ENCODE data around the gene MYH9.

Gene MYH9

DNA sequence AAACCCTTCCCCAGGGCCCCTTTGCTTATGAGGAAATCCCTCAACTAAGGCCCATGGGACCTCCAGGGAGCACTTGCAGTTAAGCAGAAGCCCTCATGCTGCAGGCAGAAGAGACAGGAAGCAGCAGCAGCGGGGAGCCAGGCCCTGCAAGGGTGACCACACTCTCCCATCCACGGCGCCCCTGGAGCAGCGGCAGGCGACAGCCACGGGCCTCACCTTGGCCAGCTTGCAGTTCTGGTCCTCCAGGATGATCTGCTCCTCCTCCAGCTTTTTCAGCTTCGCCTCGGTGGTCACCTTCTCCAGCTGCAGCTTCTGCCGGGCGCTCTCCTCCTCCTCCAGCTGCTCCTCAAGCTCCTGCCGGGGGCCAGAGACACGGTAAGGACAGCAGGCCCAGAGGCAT, 87.9 kb downstream of the MYH9 start:
- TF ChIP-seq, protein P1, sequence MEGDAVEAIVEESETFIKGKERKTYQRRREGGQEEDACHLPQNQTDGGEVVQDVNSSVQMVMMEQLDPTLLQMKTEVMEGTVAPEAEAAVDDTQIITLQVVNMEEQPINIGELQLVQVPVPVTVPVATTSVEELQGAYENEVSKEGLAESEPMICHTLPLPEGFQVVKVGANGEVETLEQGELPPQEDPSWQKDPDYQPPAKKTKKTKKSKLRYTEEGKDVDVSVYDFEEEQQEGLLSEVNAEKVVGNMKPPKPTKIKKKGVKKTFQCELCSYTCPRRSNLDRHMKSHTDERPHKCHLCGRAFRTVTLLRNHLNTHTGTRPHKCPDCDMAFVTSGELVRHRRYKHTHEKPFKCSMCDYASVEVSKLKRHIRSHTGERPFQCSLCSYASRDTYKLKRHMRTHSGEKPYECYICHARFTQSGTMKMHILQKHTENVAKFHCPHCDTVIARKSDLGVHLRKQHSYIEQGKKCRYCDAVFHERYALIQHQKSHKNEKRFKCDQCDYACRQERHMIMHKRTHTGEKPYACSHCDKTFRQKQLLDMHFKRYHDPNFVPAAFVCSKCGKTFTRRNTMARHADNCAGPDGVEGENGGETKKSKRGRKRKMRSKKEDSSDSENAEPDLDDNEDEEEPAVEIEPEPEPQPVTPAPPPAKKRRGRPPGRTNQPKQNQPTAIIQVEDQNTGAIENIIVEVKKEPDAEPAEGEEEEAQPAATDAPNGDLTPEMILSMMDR (IDR thresholded peaks at IDR 0.05; ENCODE audit: extremely low read depth, missing control alignments): no peak
- DNase-seq (ENCODE audit: low spot score): no peak

DNA sequence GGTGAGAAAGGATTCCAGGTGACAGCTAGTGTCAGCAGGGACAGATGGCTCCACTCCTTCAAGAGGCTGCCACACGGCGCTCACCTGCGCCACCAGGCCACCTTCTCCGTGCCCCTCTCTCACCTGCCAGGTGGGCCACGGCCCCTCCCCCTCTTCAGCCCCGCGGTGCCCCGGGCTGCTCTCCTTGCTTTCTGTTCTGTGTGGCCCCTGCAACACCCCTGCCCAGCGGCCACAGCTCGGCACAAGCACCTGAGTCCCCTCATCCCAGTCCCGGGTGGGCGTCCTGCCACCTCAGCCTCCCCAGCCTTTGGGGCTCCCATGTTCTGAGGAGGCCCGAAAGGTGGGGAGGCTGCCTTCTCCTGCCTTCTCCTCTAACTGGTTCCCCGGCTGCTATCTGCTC, 88.5 kb downstream of the MYH9 start:
- TF ChIP-seq, protein P1 (IDR thresholded peaks at IDR 0.05; ENCODE audit: extremely low read depth, missing control alignments): no peak
- no peak for DNase-seq (ENCODE audit: low spot score)

DNA sequence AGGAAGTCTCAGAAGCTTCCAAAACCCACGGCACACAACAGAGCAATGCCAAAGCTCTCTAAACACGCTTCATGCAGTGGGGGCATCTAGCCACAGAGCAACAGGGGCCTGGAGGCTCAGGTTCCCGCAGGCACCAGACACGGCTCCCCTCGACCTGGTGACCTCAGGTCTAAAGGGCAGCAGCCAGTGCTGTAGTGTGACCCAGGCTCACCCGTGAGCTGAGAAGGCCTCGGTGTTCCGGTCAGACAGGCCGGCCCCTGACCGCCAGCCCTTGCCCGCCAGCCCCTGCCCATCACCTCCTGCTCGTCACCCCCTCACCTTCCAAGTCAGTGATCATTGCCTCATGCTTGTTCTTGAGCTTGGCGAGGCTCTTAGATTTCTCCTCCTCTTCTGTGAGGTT, 89.2 kb downstream of the MYH9 start:
- TF ChIP-seq, protein P1 (IDR thresholded peaks at IDR 0.05; ENCODE audit: extremely low read depth, missing control alignments): no peak
- DNase-seq (ENCODE audit: low spot score): no peak

DNA sequence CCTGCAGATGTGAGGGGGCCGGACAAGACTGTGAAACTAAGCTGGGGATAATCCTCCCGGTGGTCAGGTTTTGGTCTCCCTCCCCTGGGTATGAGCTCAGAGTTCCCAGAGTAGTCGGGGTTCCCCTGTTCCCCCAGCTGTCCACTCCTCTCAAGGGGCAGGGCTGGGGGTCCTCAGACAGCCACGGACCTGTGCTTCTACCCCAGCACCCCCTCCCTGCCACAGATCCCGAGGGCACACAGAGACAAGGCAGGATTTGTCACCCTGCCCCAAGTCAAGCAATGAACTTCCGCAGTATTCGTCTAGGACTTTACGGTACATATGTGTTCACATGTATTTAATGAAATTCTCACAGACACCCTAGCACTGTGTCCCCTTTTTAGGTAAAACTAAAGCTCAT, 89.6 kb downstream of the MYH9 start:
- DNase-seq (ENCODE audit: low spot score): no peak
- TF ChIP-seq, protein P1 (IDR thresholded peaks at IDR 0.05; ENCODE audit: extremely low read depth, missing control alignments): no peak

DNA sequence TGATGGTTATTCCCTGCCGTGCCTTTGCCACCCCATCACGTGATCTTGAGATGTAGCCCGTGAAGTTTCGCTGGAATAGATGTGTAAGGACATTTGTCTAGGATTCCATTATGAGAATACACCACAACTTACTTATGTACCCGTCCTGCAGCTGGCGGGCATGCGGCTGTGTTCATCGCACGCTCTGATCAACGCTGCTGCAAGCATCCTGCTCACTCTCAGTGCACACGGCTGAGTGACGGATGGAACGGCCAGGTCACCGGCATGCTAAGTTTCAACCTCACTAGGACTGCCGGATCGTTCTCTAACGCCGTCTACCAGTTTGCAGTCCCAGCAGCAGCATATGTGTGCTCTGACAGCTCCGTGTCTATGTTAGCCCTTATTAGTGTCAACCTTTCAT, 90.2 kb downstream of the MYH9 start:
- TF ChIP-seq, protein P1 (IDR thresholded peaks at IDR 0.05; ENCODE audit: extremely low read depth, missing control alignments): no peak
- DNase-seq (ENCODE audit: low spot score): no peak

DNA sequence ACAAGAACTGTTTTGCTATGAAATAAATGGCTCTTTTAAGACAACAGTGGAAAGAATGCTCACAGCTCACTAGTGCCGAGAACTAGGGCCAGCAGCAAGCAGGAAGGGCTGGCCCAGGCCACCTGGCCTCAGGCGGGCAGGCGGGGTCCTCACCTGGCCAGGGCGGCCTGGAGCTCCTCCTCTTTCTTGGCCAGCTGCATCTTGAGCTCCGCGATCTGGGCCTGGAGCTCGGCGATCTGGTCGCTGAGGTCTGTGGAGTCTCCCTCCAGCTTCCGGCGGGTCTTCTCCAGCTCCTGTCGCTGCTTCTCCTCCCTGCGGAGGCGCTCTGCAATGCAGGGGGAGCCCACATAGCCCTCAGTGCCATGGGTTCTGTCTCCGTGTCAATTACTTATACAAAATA, 91.1 kb downstream of the MYH9 start:
- TF ChIP-seq, protein P1 (IDR thresholded peaks at IDR 0.05; ENCODE audit: extremely low read depth, missing control alignments): no peak
- no peak for DNase-seq (ENCODE audit: low spot score)

DNA sequence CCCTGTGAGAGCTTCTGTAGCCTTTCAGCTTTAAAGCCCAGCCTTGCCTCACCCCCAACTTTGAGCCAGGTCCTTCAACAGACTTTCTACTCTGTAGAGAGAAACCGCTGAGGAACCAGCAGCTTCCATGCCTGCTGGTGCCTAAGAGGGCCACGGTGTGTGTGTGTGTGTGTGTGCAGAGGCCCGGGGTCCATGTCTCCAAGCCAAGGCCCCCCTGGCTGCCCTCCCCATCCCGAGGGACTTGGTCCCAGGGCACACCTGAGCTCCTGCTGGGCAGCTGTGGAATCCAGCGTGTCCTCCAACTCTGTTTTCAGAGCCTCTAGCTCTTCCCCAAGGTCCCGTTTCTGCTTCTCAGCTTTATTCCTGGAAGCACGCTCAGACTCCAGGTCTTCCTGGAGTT, 92.5 kb downstream of the MYH9 start:
- TF ChIP-seq, protein P1 (IDR thresholded peaks at IDR 0.05; ENCODE audit: extremely low read depth, missing control alignments): no peak
- DNase-seq (ENCODE audit: low spot score): no peak

Measured in GM20000 (cell line).